CD4-positive, alpha-beta T cell treated with Interferon gamma for 1 hour (primary cell): Measurements from ENCODE around the gene CORO2B.
A peak's percentile ranks its signal among the peaks of the same experiment; 100 is the strongest.

Source experiments
- DNase-seq: peaks from one replicate; pipeline ENCODE4 v3.0.0-alpha.2; 2020

The CORO2B gene

GRCh38 chr15:68574629-68575028 lies 4.2 kb upstream of the CORO2B start:
- no peak for DNase-seq

- DNase-seq = no peak
Measured at GRCh38 chr15:68576235-68576892, 2.4 kb upstream of the CORO2B start.

- DNase-seq = peak; percentile 46
Measured at GRCh38 chr15:68578175-68578979, 416 bp upstream of the CORO2B start.

GRCh38 chr15:68580026-68580882 lies 1.5 kb downstream of the CORO2B start:
- no peak for DNase-seq

GRCh38 chr15:68580883-68581155 lies 2.0 kb downstream of the CORO2B start:
- no peak for DNase-seq

GRCh38 chr15:68581725-68582124 lies 2.9 kb downstream of the CORO2B start:
- DNase-seq = no peak

- DNase-seq = no peak
Measured at GRCh38 chr15:68582236-68582635, 3.4 kb downstream of the CORO2B start.

- no peak for DNase-seq
Measured at GRCh38 chr15:68582864-68583263, 4.1 kb downstream of the CORO2B start.

GRCh38 chr15:68583321-68583720 lies 4.5 kb downstream of the CORO2B start:
- no peak for DNase-seq

- DNase-seq = no peak
Measured at GRCh38 chr15:68583936-68584755, 5.4 kb downstream of the CORO2B start.

GRCh38 chr15:68584756-68585573 lies 6.2 kb downstream of the CORO2B start:
- no peak for DNase-seq

- DNase-seq = no peak
Measured at GRCh38 chr15:68585574-68586273, 6.9 kb downstream of the CORO2B start.

GRCh38 chr15:68586274-68586961 lies 7.6 kb downstream of the CORO2B start:
- DNase-seq = no peak

- DNase-seq = no peak
Measured at GRCh38 chr15:68587769-68588385, 9.1 kb downstream of the CORO2B start.

GRCh38 chr15:68589053-68589452 lies 10.3 kb downstream of the CORO2B start:
- no peak for DNase-seq

GRCh38 chr15:68589783-68590710 lies 11.3 kb downstream of the CORO2B start:
- DNase-seq = no peak

GRCh38 chr15:68590721-68591389 lies 12.1 kb downstream of the CORO2B start:
- DNase-seq = no peak

- DNase-seq = no peak
Measured at GRCh38 chr15:68592054-68592453, 13.3 kb downstream of the CORO2B start.
